Ovary (tissue), 9 donors: Measurements from ENCODE around the gene SVOP. TPM values are rescaled to one million over a fixed set of nuclear protein-coding genes. Genes with fewer than 3 reads are reported as not detected.

Source experiments
- DNase-seq, 5 donors: peaks; one replicate each; pipeline ENCODE4 v3.0.0-alpha.2; 2019 to 2020
- H3K27ac ChIP-seq, 2 donors: fragments of 200-600 bp; one replicate each; pipeline versions ENCODE4 v1.5.1 to v1.8.0; 2019 to 2022
- H3K27me3 ChIP-seq: fragments of 200-600 bp; one replicate; pipeline ENCODE4 v1.8.0; 2022
- H3K36me3 ChIP-seq: fragments of 200-600 bp; sonication (generic); one replicate; pipeline ENCODE4 v1.5.1; 2019
- H3K4me1 ChIP-seq: one replicate; pipeline ENCODE4 v1.8.1; 2013; ENCODE audit warnings: mild to moderate bottlenecking, moderate library complexity; ENCODE audit not compliant: insufficient read depth
- H3K4me3 ChIP-seq: fragments of 200-600 bp; sonication (generic); one replicate; pipeline ENCODE4 v1.5.1; 2017
- H3K9me3 ChIP-seq, 2 donors: fragments of 200-600 bp in 1 of 2; sonication (generic) in 1 of 2; one replicate each; pipeline versions ENCODE4 v1.5.1 to v1.8.1; 2013 to 2019; ENCODE audit warnings: mild to moderate bottlenecking in 1 of 2, moderate library complexity in 1 of 2
- EP300 ChIP-seq: sonication (generic); formaldehyde crosslinking; IDR thresholded peaks from one replicate; pipeline ENCODE4 v1.6.1; 2017; ENCODE audit warnings: antibody characterized with exemption
- POLR2A ChIP-seq: fragments of 450-650 bp; IDR thresholded peaks from one replicate; pipeline ENCODE4 v1.6.1; 2017; ENCODE audit warnings: antibody characterized with exemption, mild to moderate bottlenecking, moderate library complexity
- WGBS, 3 donors: extraction: QIAGEN DNeasy Blood & Tissue Kit in 1 of 3; methylation state at CpG; one replicate each; pipeline versions ENCODE4 v1.1.5 to v1.1.7; 2013 to 2017; 5-methylcytosine and 5-hydroxymethylcytosine counted together
- intact Hi-C, 4 donors: fragments of 100-400 bp; cut with DNase I; formaldehyde crosslinking; loops; one replicate each; pipeline versions ENCODE4 v1.11.0 to v1.15.1; 2022 to 2023
- polyA plus RNA-seq, 2 donors: library from polyadenylated mRNA; stranded (reverse); fragments of 200-250 nt in 1 of 2; fragments of 350-450 nt in 1 of 2; fragmentation: Illumina TruSeq in 1 of 2; extraction: RNeasy Lipid Tissue Mini Kit (QIAGEN cat#74804) in 1 of 2; gene quantifications; one replicate each; pipeline ENCODE4 v1.2.3, GENCODE V29; 2013 to 2014
- total RNA-seq, 7 donors: library from RNA; depleted of rRNA in 2 of 7; stranded (reverse); fragments of >200 nt in 2 of 7; fragmentation: NEBNext Ultra II Directional in 3 of 7; extraction: Animal tissue kit (Norgen Biotek cat#: 25700) in 3 of 7; gene quantifications; one replicate each; pipeline versions ENCODE4 v1.1.0 to v1.2.4, GENCODE V29; 2016 to 2023
- TF ChIP-seq, protein P1 (sequence below), 3 donors: fragments of 450-650 bp in 2 of 3; fragments of 200-600 bp in 1 of 3; IDR thresholded peaks; one replicate each; pipeline versions ENCODE4 v1.5.1 to v1.8.0; 2016 to 2022; ENCODE audit warnings: antibody characterized with exemption in 3 of 3, mild to moderate bottlenecking in 1 of 3
- donor health status: DM: no; HTN: no; CAD: no; lungs with moderate emphysema.
- donor health status: DM: no; HTN: no; CAD: no.
- donor health status: Bipolar disorder and iron deficiency.
- donor health status: DM: yes; HTN: yes; CAD: no.
- donor health status: DM: no; HTN: no; CAD: no.
- donor health status: DM: yes; HTN: yes; CAD: no.

SVOP gene
- total and polyA plus RNA-seq, 9 donors = not detected

DNA sequence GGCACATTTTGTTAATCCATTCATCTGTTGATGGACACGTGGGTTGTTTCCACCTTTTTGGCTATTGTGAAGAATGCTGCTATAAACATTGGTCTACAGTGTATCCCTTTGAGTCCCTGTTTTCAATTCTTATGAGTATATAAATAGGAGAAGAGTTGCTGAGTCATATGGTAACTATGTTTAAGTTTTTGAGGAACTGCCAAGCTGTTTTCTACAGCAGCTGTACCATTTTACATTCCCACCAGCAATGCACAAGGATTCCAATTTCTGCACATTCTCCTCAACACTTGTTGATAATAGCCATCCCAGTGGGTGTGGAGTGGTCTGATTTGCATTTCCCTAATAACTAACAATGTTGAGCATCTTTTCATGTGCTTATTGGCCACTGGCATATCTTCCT is 6.9 kb upstream of the SVOP start:
- no peak overlapping the region for H3K27ac ChIP-seq
- H3K4me3 ChIP-seq = no peak overlapping the region
- TF ChIP-seq POLR2A (no peak), EP300 (no peak)
- TF ChIP-seq, protein P1, sequence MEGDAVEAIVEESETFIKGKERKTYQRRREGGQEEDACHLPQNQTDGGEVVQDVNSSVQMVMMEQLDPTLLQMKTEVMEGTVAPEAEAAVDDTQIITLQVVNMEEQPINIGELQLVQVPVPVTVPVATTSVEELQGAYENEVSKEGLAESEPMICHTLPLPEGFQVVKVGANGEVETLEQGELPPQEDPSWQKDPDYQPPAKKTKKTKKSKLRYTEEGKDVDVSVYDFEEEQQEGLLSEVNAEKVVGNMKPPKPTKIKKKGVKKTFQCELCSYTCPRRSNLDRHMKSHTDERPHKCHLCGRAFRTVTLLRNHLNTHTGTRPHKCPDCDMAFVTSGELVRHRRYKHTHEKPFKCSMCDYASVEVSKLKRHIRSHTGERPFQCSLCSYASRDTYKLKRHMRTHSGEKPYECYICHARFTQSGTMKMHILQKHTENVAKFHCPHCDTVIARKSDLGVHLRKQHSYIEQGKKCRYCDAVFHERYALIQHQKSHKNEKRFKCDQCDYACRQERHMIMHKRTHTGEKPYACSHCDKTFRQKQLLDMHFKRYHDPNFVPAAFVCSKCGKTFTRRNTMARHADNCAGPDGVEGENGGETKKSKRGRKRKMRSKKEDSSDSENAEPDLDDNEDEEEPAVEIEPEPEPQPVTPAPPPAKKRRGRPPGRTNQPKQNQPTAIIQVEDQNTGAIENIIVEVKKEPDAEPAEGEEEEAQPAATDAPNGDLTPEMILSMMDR (IDR thresholded peaks at IDR 0.05) = no peak
- no peaks in the 10 kb centered on the region for H3K36me3 ChIP-seq
- no peaks in the 10 kb centered on the region for H3K9me3 ChIP-seq
- no peaks in the 10 kb centered on the region for H3K4me1 ChIP-seq
- no peak for DNase-seq
- 8 to 18% (median 18%) methylated on average over 1 of the region's 1 CpG for WGBS, 3 donors
- no peaks in the 10 kb centered on the region for H3K27me3 ChIP-seq
- intact Hi-C loops = no loop called here

DNA sequence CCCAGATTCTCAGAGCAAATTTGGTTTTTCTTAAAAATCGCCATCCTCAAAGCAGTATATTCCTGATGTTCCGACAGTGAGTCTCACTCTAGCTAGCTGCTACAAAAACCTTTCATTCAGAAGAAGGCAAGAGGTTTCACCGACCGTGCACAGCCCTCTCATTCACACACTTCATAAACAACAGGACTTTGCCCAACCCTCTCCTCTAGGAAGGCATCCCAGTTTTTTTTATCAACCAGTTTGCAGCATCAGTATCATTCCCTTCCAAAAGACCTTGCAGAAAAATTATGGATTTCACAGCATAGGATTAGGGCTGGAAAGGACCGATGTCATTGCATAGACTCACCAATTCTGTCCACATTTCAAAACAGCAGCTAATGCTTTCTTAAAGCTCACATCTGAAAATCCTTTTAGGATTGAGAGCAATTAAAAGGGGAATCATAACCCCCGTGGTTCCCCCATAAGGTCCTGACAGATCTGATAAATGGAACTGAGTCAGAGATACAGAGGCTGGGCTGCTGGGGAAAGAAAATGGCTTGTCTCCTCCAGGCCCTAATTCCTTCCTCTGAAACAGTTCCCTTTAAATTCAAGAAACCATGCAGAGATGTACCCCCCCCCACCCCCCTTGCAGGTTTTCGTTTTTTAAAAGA is 597 bp downstream of the SVOP start:
- intact Hi-C loops = no loop called here
- no peak for DNase-seq
- 54 to 65% (median 59%) methylated on average over 7 of the region's 7 CpGs for WGBS, 3 donors

DNA sequence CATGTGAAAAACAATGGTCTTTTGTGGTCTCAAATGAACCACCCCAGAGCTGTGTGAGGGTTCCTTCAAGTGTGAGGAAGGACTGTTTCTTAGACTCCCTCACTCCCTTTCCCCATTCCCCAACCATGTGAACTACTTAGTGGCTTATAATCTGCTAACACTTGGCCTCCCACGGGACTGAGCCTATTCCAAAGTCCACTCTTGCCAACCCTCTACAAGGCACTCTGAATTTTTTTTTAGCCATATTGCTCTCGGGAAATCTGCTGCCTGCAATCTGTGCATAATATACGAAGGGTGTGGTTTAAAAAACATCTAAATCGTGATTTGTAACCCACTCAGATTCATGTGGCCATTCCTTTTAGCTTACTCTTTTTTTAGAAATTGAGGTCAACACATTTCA is 2.6 kb downstream of the SVOP start:
- Histone ChIP-seq H3K27ac (no peak overlapping the region), H3K4me1 (no peaks in the 10 kb centered on the region), H3K4me3 (no peak overlapping the region), H3K27me3 (no peaks in the 10 kb centered on the region), H3K9me3 (no peaks in the 10 kb centered on the region), H3K36me3 (no peaks in the 10 kb centered on the region)
- TF ChIP-seq, protein P1 (IDR thresholded peaks at IDR 0.05) = no peak
- no peak for TF ChIP-seq POLR2A
- TF ChIP-seq EP300 = no peak
- intact Hi-C loops = no loop called here
- DNase-seq = no peak
- WGBS, 3 donors = 61 to 66% (median 65%) methylated on average over 4 of the region's 4 CpGs

More for the DNA sequence above, 597 bp downstream of the SVOP start:
- no peak overlapping the region for H3K4me3 ChIP-seq
- H3K27me3 ChIP-seq = no peaks in the 10 kb centered on the region
- no peaks in the 10 kb centered on the region for H3K4me1 ChIP-seq
- TF ChIP-seq, protein P1 (IDR thresholded peaks at IDR 0.05) = no peak
- no peak for TF ChIP-seq EP300
- no peak for TF ChIP-seq POLR2A
- H3K9me3 ChIP-seq = no peaks in the 10 kb centered on the region
- no peak overlapping the region for H3K27ac ChIP-seq
- no peaks in the 10 kb centered on the region for H3K36me3 ChIP-seq

DNA sequence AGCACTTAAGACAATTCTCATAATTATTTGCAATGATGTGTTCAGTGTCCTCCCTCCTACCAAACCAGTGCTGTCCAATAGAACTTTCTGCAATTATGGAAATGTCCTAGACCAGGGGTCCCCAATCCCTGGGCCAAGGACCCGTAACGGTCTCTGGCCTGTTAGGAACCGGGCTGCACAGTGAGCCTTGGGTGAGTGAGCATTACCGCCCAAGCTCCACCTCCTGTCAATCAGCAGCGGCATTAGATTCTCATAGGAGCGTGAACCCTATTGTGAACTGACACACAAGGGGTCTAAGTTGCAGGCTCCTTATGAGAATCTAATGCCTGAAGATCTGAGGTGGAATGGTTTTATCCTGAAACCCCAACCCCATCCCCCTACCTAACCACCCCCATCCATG is 3.9 kb downstream of the SVOP start:
- Histone ChIP-seq H3K4me1 (no peaks in the 10 kb centered on the region), H3K27ac (no peak overlapping the region), H3K9me3 (no peaks in the 10 kb centered on the region), H3K4me3 (no peak overlapping the region), H3K27me3 (no peaks in the 10 kb centered on the region), H3K36me3 (no peaks in the 10 kb centered on the region)
- intact Hi-C loops = no loop called here
- 79 to 83% (median 82%) methylated on average over 6 of the region's 6 CpGs for WGBS, 3 donors
- no peak for DNase-seq
- TF ChIP-seq, protein P1 (IDR thresholded peaks at IDR 0.05) = no peak
- TF ChIP-seq EP300 (no peak), POLR2A (no peak)
